ENCODE data around the gene TXNDC16.
A peak's percentile ranks its signal among the peaks of the same experiment; 100 is the strongest.
"Not testable (repeated sequence)": the region's sequence is repeated elsewhere in the genome, so short reads cannot be mapped to it uniquely, and the experiment has no call there.

The TXNDC16 gene

DNA sequence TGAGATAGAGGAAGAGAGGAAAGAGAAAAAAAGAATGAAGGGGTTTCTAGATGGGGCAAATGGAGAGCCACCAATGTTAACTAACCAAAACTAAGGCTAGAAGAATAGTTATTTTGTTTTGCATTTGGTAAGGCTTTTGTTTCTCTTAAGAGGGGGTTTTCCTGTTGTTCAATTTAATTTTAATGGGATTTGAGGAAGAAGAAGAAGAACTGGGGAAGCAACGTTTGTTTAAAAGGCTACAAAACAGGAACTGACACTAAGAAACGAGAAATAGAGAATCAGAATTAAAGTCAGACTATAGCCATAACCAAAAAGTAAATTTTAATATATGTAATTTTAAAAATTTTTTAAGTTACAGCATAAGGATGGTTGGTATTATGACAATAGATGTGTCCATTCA lies 13.7 kb downstream of the TXNDC16 start:
- no peak for DNase-seq

DNA sequence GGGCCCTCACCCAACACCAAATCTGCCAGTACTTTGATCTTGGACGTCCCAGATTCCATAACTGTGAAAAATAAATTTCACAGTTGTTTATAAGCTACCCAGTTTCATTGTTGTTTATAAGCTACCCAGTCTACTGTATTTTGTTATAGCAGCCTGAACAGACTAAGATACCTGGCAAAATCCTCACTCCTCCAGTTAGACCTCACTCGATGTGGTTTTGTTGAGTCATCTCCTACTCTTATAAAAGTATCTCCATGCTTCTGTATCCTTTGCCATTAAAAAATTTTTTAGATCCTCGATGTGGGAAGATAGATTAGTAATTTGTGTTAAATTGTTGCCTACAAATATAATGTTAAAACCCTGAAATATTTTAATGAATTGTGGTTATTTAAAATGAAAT lies 16.0 kb downstream of the TXNDC16 start:
- DNase-seq, result no peak

DNA sequence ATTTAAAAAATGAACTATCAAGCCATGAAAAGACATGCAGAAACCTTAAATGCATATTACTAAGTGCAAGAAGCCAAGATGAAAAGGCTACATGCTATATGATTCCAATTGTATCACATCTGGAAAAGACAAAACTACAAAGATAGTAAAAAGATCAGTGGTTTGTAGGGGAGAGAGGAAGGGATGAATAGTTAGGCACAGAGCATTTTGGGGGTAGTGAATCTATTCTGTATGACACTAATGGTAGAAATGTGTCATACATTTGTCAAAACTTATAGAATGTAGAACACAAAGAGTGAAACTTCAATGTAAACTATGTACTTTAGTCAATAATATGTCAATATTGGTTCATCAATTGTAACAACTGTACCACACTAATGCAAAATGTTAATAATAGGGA lies 20.8 kb downstream of the TXNDC16 start:
- no peak for DNase-seq

DNA sequence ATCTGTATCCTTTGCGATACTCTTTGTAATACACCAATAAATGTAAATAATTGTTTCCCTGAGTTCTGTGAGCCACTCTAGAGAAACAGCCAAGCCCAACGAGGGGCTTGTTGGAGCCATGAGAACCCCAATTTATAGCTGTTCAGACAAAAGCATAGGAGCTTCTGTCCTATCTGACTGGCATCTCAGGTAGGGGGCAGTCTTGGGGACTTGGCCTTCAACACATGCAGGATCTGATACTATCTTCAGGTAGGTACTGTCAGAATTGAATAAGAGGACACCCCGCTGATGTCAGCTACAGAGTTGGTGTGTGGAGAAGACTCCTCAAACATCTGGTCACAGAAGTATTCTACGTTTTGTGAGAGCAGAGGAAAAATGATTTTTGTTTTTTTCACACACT lies 25.3 kb downstream of the TXNDC16 start:
- no peak for DNase-seq

DNA sequence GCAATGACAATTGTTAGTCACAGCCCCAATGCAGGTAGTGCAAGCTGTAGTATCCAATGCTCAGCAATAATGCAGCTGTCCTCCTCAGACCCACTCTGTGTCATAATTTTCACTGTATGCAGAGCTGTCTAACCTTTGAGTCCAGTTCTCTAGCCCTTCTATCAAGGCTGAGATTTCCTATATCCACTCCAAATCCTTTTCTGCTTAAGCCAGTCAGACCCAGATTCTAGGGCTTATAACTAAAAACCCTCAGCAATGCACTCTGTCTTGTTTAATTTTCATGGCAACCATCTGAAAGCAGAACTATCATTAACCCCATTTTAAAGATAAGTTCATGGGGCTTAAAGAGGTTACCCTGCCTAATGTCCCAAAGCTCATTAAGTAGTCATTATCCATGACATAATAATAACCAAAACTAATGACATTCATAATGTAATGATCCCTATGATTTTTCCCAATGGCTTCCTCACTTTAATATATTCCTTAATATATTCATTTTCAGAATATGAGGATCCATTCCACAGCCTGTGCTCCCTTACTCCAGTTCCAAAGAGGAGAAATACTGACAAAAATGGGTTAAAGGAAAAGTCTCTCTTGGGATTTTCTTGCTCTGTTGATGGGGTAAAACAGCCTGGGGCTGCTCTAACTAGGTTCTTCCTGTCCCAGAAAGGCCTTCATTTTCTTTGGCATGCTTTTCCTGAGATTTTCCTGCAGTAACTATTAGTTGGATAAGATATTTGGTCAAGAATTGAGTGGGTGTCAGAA lies 29.5 kb downstream of the TXNDC16 start:
- no peak for DNase-seq

DNA sequence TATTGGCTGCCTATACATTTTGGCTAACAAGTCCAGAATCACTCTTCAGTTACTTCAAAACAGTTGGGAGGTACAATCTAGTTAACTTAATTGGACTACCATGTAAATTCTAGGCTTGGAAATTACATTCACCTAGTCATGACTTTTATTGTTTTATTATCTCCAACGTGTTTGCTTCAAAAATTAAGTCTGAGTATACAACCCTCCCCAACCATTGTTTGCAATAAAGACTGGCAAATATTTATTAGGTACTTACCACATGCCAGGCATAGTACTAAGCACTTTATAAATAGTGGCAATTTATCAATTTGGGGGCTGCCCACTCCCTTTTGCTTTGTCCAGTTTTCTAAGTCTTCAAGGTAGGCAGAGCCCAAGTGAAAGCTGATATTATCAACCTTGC lies 30.3 kb downstream of the TXNDC16 start:
- DNase-seq, result no peak

DNA sequence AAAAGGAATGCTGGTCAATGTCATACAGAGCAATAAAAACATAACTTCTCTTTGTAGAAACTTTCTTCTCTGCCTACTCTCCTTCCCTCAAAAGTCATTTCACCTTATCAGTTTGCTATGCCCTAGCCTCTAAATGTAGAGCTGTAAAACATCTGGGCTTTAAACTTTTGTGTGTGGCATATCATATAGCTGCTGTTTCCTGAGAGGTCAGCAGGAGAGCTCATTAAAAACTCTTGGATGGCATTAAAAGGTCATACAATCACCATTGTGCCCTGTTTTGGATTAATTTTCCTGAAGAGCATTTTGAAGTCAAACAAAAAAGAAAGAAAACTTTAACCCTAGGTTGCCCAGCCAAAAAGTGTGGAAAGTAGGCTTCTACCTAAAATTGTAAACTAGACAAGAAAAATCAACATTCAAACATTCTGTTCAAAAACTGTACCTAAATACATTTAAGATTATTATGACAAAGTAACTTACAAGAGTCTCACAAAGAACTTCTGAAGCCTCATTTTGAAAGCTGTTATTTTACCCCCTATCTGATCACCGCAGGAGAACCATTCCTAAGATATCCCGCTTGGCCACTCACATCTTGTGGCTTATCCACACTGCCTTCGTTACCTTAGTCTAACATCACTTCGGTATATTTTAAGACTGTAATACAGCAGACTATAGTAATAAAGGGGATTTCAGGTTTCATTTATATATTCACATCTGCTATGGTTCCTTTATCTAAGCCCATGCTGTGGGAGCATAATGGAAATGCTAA lies 38.1 kb downstream of the TXNDC16 start:
- no peak for DNase-seq

DNA sequence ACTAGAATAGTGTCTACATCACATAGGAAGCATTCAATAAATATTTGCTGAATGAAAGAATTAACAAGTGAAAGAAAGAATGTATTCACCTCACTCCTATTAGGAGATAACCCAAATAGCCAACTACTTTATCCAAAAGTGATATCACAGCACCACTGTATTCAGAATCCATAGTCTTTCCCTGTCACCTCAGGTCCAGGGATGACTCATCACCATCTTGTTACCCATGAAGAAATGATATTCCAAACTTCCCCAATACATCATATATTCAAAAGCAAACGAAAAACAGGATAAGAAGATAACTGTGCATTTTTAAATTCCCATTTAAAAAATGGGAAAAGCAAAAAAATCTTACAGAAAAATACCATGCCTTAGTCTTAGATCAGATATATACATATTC lies 39.1 kb downstream of the TXNDC16 start:
- no peak for DNase-seq

DNA sequence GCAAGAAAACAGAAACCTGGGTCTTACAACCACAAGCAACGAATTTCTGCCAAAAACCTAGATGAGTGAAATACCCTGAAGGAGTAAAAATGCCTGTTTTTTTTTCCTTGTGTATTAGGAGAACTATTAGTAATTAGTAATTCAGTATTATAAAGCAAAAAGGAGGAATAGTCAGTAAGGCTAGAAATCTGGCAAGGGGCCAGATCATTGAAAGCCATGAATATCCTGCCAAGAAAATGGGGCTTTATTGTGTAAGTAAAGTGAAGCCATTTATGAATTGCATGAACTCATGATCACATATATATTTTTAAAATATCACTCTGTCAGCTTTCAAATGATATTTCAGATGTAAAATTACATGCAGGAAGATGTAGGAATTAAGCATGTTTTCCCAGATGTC lies 57.9 kb downstream of the TXNDC16 start:
- no peak for DNase-seq

DNA sequence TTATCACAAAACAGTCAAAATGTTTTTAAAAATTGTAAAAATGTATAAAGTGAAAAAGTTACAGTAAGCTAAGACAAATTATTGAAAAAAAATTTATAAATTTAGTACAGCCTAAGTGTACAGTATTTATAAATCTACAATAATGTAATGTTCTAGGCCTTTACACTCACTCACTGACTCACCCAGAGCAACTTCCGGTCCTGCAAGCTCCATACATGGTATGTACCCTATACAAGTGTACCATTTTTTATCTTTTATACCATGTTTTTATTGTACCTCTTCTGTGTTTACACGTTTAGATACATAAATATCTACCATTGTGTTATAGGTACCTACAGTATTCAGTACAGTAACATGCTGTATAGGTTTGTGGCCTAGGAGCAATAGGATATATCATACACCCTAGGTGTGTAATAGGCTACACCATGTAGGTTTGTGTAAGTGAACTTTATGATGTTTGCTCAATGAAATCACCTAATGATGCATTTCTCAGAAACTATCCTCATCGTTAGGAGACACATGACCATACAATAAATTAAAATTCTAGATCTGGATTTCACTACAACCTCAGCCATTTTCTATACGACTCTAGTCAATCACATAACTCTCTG lies 66.8 kb downstream of the TXNDC16 start:
- DNase-seq, result no peak

DNA sequence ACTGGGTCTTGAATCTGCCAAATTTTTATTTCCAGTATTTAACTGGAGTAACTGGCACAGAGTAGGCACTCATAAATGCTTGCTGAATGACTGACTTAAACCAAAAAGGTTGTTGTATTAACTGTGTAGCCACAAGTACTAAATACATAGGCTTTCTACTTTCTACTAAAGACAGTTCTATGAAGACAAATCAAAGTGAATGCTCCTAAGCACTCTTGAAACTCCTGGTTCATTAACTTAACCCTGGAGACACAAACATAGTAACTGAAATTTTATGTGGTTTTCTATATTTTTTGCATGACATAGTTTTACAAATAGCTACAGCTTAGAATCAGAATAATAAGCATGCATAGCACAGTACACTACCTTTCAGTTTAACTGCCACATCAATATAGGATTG lies 70.4 kb downstream of the TXNDC16 start:
- no peak for DNase-seq

DNA sequence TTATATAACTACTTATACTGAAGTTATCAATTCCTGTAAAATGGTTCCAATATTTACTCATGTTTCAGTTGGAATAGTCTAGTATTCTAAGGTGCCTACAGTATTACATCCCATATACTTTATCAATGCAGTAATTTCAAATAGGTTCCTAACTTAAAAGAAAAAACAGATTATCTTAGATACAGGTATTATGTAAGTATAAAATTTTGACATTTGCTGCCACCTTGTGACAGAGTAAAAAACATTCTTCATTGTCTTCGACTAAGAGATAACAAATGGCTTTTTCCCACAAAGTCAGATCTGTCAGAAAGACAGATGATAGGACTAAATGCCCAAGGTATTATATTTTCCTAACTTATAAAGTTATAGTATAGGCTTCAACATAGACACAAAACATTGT lies 78.7 kb downstream of the TXNDC16 start:
- DNase-seq, result peak; percentile 17

DNA sequence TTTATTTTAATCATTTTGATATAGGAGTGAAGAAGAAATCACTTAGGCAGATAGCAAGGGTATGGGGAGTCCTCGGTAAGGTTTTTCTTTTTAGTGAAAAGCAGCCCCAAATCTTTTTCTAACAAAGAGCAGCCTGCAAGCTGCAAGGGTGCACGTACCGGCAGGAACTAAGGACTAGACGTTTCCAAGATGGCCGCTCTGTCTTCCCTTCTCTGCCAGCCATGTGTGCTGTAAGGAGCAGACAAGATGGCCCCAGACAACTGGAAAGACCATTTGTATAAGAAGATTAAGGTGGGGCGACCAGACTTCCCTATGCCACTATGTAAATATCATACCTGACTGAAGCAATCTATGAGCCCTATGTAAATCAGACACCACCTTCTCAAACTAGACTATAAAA lies 79.6 kb downstream of the TXNDC16 start:
- DNase-seq, result no peak

DNA sequence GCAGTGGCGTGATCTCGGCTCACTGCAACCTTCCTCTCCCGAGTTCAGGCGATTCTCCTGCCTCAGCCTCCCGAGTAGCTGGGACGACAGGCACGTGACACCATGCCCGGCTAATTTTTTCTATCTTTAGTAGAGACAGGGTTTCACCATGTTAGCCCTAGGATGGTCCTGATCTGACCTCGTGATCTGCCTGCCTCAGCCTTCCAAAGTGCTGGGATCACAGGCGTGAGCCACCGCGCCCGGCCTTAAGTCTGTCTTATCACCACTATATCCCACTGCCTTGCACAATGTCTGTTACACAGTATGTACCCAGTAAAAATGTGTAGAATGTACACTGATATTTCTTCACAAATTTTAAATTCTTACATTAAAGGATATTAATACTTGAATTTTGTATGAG lies 80.1 kb downstream of the TXNDC16 start:
- DNase-seq, result not testable (repeated sequence)

DNA sequence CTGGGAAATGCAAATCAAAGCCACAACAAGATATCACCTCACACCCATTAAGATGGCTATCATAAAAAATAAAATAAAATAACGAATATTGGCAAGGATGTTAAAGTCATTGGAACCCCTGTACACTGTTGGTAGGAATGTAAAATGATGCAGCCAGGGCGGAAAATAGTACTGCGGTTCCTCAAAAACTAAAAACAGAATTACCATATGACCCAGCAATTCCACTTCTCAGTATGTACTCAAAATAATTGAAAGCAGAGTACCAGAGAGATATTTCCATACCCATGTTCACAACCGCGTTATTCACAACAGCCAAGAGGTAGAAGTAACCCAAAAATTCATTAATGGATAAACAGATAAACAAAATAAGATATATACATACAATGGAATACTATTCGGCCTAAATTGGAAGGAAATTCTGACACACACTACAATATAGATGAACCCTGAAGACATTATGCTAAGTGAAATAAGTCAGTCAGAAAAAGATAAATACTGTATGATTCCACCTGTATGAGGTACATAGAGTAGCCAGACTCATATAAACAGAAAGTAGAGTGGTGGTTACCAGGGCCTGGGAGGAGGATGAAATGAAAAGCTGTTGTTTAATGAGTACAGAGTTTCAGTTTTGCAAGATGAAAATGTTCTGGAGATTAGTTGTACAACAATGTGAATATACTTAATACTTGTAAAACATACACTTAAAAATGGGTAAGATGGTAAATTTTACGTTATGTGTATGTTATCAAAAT lies 84.6 kb downstream of the TXNDC16 start:
- no peak for DNase-seq

DNA sequence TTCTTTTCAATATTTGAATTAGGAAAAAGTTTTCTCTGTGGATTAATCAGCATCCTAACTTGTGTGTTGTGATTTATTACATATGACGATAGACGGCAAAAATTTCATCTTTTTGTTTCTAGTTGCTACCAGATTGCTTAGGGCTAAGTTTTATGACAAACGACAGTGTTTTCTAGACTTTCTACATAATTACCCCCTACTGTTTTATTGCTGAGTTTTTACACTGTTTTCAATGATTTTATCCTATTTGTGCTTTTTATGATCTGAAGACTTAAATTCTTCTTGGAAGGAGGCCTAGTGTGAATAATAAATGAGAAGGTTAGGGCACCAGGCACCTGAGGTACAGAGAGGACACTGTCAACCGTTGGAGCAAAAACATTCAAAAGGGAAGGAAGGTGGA lies 88.1 kb downstream of the TXNDC16 start:
- DNase-seq, result no peak

DNA sequence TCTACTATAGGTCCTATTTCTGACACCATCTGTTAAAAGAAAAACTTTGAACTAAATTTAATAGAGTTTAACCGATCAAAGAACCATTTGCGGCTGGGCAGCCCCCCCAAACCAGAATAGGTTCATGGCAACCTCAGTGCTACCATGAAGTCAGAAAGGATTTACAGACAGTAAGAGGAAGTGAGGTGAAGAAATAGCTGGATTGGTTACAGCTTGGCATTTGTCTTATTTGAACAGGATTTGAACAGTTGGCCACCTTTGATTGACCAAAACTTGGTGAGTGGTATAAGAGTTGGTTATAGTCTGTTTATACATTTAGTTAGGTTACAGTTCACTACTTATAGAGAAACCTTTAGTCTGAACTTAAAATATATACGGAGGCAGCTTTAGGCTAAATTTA lies 88.9 kb downstream of the TXNDC16 start:
- DNase-seq, result no peak

DNA sequence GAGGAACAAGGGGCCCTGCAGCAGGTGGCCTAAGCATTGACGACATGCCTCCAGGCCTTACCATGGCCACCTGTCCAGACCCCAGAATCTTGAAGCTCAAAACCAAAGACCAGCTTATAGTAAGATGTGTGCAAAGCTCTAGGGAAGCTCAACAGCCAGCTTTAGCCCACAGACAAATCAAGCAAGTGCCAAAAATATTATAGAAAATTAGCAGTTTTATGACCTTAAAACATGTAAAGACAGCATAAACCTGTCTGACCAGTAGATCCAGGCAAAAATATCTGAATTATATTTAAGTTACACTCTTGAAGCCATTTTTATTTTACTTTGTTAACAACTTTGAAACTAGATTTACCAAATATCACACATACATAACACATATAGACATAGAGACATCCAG lies 90.6 kb downstream of the TXNDC16 start:
- DNase-seq, result no peak

DNA sequence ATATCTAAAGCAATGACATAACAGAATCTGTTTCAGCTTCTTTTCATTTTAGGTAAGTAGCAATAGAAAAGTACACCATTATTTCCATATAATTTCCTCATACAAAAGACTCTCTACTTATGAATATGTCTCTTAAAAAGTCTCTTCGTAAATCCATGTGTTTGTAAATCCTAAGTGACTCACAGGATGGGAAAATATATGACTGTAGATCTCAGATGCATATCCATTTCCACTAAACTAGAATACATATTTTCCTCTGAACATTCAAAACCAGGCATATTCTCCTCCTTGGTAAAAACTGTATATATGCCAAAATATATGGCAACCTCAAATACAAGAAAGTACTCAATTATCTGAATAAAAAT lies 93.6 kb downstream of the TXNDC16 start:
- no peak for DNase-seq

DNA sequence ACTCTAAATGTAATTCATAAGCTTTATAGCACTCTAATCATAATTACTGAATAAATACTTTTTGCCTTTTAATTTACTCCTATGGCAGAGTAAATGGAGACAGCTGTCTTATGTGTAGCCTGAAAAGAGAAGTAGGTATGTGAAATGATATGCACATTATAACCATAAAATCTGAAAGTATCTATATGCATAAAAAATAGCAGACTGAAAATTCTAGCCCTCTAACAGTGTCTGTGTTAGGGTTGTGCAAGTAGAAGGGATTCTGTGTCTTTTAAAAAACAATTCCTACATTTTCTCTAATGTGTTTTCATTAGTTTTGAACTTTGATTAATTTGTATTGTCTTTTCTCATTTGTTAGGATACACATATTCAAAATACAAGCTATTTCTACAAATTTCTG lies 94.9 kb downstream of the TXNDC16 start:
- DNase-seq, result no peak

DNA sequence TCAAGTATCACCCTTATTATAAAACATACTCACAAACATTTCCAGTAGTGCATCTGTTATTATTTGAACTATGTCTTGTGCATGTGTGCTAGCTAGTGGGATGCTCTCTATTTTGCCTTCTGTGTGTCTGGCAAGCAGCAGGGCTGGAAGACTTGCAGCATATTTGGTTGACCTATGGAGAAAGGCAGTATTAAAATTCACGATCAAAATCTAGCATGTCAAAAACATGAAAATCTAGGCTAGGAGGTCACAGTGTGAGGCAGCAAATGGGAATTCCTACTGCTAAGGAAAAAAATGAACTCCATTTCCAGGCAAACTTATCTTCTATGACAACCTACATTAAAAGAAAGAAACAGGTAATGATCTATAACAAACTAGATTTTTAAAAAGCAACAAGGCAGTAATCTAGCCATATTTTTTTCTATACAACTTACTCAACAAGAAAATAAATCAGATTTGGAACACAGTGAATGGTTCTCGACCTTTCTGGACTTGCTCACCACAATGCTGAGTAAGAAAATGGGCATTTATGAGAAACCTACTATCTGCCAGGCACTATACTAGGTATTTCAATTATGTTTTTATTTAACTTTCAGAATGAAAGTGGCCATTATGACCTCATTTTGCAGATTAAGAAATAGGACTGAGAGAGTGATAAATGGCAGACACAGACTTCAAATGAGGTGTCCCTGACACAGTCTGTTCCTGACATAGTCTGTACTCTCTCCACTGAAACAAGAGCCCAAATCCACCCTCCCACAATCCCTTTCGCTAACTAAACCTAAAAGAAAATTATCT lies 96.8 kb downstream of the TXNDC16 start:
- DNase-seq, result peak; percentile 59

DNA sequence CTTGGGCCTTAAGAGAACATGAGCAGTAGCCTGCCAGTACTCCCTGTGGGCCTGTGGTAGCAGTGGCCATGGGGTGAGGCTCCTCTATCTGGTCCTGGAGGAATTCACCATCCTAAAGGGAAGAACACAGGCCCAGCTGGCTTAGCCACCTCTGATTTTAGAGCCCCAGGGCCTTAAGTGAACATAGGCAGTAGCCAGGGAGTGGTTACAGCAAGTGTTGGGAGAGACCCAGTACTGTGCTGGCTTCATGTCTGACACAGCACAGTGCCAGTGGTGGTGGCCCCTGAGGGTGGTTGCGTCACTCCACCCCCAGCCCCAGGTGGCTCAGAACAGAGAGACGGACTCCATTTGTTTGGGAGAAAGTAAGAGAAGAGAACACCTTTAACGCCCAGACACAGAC lies 105.1 kb downstream of the TXNDC16 start:
- DNase-seq, result no peak

DNA sequence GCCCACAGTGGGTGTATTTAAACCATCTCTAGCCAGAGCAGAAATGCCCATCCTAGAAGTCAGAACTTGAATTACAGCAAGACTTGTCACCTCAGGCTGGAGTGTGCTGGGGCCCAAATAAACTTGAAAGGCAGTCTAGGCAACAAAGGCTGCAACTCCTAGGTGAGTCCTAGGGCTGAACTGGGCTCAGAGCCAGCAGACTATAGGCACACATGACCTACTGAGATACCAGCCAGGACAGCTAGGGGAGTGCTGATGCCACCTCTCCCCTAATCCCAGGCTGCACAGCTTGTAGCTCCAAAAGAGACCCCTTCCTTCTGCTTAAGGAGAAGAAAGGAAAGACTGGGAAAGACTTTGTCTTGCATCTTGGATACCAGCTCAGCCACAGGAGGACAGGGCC lies 106.0 kb downstream of the TXNDC16 start:
- DNase-seq, result peak; percentile 4

Data from NCI-H226 (cell line).